HG02763 (cell line): ENCODE data around the gene KDSR.

Experiments used
- ATAC-seq: cut with Tn5 transposase; IDR thresholded peaks from one replicate; pipeline ENCODE4 v1.9.1; 2021; ENCODE audit warnings: mild to moderate bottlenecking, moderate library complexity; ENCODE audit not compliant: unreplicated experiment

Gene KDSR

GRCh38 chr18:63286926-63287325 is 80.1 kb downstream of the KDSR start:
- ATAC-seq: no peak

DNA sequence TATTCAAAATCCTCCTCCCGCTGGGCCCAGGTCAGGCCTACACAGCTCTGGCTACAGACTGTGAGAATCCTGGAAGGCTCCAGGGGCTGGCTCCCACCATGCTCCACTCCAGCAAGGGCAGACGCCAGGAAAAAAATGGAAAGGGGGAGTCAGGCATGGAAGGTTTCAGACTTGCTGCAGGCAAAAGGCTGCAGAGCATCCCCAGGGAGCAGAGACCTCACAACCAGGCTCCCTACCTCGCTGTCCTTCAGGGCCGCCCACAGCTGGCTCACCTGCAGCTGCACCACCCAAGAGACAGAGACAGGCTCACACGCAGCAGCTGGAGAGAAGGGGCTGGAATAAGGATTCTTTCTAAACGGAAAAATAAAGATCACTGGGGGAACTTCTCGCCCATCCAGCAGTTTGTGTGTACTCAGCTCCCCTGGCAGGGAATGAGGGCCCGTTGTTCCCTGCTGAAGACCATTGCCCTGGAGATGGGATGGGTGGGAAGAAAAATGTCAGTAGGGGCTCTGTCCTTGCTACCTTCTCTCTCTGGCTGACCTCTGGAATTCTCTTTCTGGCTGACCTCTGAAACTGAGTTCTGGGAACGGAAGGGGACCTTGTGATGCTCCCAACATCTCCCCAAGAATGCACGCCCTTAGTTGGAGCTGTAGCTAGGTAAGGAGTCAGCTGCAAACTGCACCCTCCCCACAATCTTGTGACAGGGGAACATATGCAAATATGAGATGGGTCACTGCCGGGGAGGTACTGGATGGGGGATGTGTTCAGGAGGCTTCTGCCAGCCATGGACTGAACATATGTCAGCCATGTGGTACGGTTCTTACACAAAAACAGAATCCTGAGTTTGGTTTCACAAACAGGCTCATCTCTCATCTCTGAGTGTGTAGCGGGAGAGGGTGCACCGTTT is 81.9 kb downstream of the KDSR start:
- peak; percentile 94 for ATAC-seq

DNA sequence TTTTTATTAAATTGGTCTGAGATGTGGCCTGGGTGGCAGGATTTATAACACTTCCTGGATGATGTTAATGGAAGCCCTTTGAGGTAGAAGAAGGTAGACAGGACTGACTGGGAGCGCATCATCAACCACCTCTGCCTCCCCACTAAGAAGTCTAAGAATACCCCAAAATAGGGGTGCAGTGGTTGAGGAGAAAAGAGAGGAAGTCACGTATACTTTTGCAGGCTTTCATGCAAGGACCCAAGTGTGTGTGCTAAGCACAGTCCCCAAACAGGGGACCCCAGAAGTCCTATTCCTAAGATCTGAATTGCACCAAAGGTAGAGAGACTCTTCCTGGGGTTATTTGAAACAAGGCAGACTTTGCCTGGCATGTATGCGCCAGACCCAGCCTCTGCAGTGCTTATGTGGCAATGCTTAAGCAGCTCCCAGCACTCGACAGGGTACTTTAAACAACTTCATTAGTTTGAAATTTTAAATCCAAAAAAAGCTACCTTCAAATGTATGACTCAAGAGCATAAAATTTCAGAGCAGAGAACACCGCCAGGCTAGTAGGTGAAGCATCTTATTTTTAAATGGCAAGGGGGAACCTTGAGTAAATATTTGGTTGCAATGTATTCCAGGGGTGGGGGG is 82.7 kb downstream of the KDSR start:
- no peak for ATAC-seq

GRCh38 chr18:63283305-63284094 is 83.5 kb downstream of the KDSR start:
- no peak for ATAC-seq

- no peak for ATAC-seq
These were observed 84.2 kb downstream of the KDSR start for GRCh38 chr18:63282793-63283192.
